GM19328 (cell line): ENCODE data around the gene ING4.

ENCODE experiments used
- ATAC-seq: cut with Tn5 transposase; IDR thresholded peaks from one replicate; pipeline ENCODE4 v1.9.1; 2021; ENCODE audit warnings: mild to moderate bottlenecking, moderate library complexity; ENCODE audit not compliant: unreplicated experiment

Gene ING4

GRCh38 chr12:6688999-6689882, 26.3 kb upstream of the ING4 start, which contains the start of gene ZNF384:
ZNF384 (minus strand) TSS chr12:6689375; CDS start chr12:6679520, 9,855 bp downstream.
- ATAC-seq, result peak; percentile 84

- no peak for ATAC-seq
Measured at GRCh38 chr12:6688543-6688998, 25.7 kb upstream of the ING4 start.

GRCh38 chr12:6685814-6686213, 22.9 kb upstream of the ING4 start:
- ATAC-seq, result no peak

GRCh38 chr12:6684609-6685008, 21.7 kb upstream of the ING4 start:
- ATAC-seq, result no peak

- no peak for ATAC-seq
Measured at GRCh38 chr12:6676962-6677361, 14.0 kb upstream of the ING4 start.

GRCh38 chr12:6672143-6672542, 9.2 kb upstream of the ING4 start:
- ATAC-seq, result no peak

- no peak for ATAC-seq
Measured at GRCh38 chr12:6667559-6668210, 4.8 kb upstream of the ING4 start.

- ATAC-seq, result no peak
Measured at GRCh38 chr12:6666211-6666610, 3.3 kb upstream of the ING4 start.

- no peak for ATAC-seq
Measured at GRCh38 chr12:6664902-6665301, 2.0 kb upstream of the ING4 start.

- ATAC-seq, result peak; percentile 10
Measured at GRCh38 chr12:6662602-6662905, 365 bp downstream of the ING4 start.

GRCh38 chr12:6653987-6654386, 8.9 kb downstream of the ING4 start:
- no peak for ATAC-seq

GRCh38 chr12:6653342-6653741, 9.6 kb downstream of the ING4 start:
- ATAC-seq, result no peak

- ATAC-seq, result no peak
Measured at GRCh38 chr12:6652391-6652790, 10.5 kb downstream of the ING4 start.

- ATAC-seq, result no peak
Measured at GRCh38 chr12:6650832-6651231, 12.1 kb downstream of the ING4 start.

GRCh38 chr12:6647083-6647604, 15.8 kb downstream of the ING4 start, which contains the start of gene ACRBP:
ACRBP (minus strand) TSS chr12:6647432; CDS start chr12:6647366, 66 bp downstream.
- ATAC-seq, result no peak

- no peak for ATAC-seq
Measured at GRCh38 chr12:6646276-6647082, 16.4 kb downstream of the ING4 start.

- no peak for ATAC-seq
Measured at GRCh38 chr12:6644903-6645302, 18.0 kb downstream of the ING4 start.

GRCh38 chr12:6644257-6644596, 18.7 kb downstream of the ING4 start:
- ATAC-seq, result no peak

GRCh38 chr12:6643569-6644256, 19.2 kb downstream of the ING4 start:
- ATAC-seq, result no peak

GRCh38 chr12:6641131-6641530, 21.8 kb downstream of the ING4 start:
- no peak for ATAC-seq

GRCh38 chr12:6640497-6640896, 22.4 kb downstream of the ING4 start:
- ATAC-seq, result no peak
